ENCODE results near the gene ACSS3. TPM values are rescaled to one million over a fixed set of nuclear protein-coding genes. Genes with fewer than 3 reads are reported as not detected.

The ACSS3 gene
- total and polyA plus RNA-seq, 9 of the 15 experiments (the other 6 are each of a cell fraction or from before 2014, with no cell fraction given), result 0.40 TPM; not detected in 8

DNA sequence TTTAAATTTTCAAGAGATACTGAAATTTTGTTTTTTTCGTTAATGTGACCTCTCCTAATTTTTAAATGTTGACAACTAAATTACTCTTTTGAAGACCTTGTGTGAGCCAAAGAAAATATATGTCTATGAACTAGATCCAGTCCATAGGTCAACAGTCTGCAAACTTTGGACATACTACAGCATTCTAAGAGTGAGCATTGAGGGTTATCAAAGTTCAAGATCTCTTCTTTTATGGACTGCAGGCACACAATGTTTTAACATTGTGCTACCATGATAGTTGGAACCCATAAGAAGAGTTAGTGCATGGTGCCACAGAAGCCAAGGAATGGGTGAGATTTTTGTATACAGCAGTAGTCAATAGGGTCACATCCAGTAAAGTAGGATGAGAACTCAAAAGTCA, 43.0 kb upstream of the ACSS3 start:
- BruUV-seq (replicated peaks), result no TSS peak
- no peaks in the 10 kb centered on the region for H3K4me1 ChIP-seq (replicated peaks in 1 of 2; ENCODE audit: control insufficient read depth in 2 of 2, insufficient read depth in 2 of 2, low read length in 2 of 2)
- H2AFZ ChIP-seq (ENCODE audit: low read depth, low read length), result no peak overlapping the region
- ChIA-PET CTCF (ENCODE audit: low intra/inter-chr PET ratio) (no interaction called here), POLR2A (no interaction called here)
- H3K9me3 ChIP-seq (replicated peaks; ENCODE audit: control insufficient read depth, insufficient read depth, low read depth, low read length), result no peaks in the 10 kb centered on the region; the same call in 1 of the 2 replicates
- H3K9me1 ChIP-seq (ENCODE audit: control insufficient read depth, insufficient read depth, low read length), result no peaks in the 10 kb centered on the region
- intact Hi-C loops (cut with micrococcal nuclease) (no loop called here), in situ Hi-C loops (cut with MboI) (no loop called here)
- 0% methylated on average over 1 of the region's 1 CpG for WGBS (ENCODE audit: insufficient coverage, low coverage, missing lambda C conversion rate)
- no peak overlapping the region for H3K4me2 ChIP-seq (ENCODE audit: insufficient read depth, low read length)
- H3K4me3 ChIP-seq, result no peak overlapping the region
- H4K20me1 ChIP-seq (replicated peaks; ENCODE audit: control insufficient read depth, insufficient read depth, low read length), result no peaks in the 10 kb centered on the region
- H3K79me2 ChIP-seq (ENCODE audit: control insufficient read depth, insufficient read depth, low read length), result no peaks in the 10 kb centered on the region
- no peak overlapping the region for H3K27ac ChIP-seq (ENCODE audit: extremely low read depth, low read depth, low read length)
- ATAC-seq, result no peak
- no peaks in the 10 kb centered on the region for H3K27me3 ChIP-seq (ENCODE audit: control insufficient read depth in 2 of 2, insufficient read depth in 2 of 2, low read length in 2 of 2)
- H3K36me3 ChIP-seq (ENCODE audit: control insufficient read depth, insufficient read depth, low read length), result no peaks in the 10 kb centered on the region
- no peak overlapping the region for H3K9ac ChIP-seq (ENCODE audit: insufficient read depth in 1 of 2, low read depth in 2 of 2, low read length in 2 of 2)
- no peak for FAIRE-seq
- DNase-seq (ENCODE audit: extremely low read depth in 1 of 4, low spot score in 3 of 4), result no peak
- TF ChIP-seq FIP1L1 (IDR thresholded peaks at IDR 0.05; ENCODE audit: low read depth, low read length, poor library complexity, severe bottlenecking) (no peak), MTA2 (IDR thresholded peaks at IDR 0.05; ENCODE audit: low read depth) (no peak), KDM2B (CRISPR knock-in tag; IDR thresholded peaks at IDR 0.05) (no peak), NFATC3 (IDR thresholded peaks at IDR 0.05) (no peak), CBX1 (IDR thresholded peaks at IDR 0.05; ENCODE audit: low read depth) (no peak), HDAC6 (IDR thresholded peaks at IDR 0.05; ENCODE audit: low read depth, low read length) (no peak), ZNF699 (CRISPR knock-in tag; IDR thresholded peaks at IDR 0.05; ENCODE audit: insufficient replicate concordance) (no peak)

DNA sequence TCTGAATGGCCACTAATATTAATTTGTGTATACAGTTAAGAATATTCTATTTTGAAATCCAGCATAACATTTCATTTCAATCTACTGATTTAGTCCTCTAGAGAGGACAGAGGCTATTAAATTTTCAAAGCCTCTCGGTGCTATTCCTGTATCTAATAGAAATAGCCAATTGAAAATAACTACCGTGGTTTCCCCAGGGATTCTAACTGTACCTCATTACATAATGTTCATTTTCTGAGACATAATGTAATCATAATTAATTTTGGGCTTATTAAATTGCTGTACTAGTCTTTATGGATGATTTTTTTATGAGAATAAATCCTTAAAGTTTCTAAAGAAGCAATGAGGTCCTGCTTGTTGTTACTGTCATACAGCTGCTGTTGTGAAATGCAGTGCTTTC, 38.6 kb upstream of the ACSS3 start:
- Histone ChIP-seq H3K27me3 (ENCODE audit: control insufficient read depth in 2 of 2, insufficient read depth in 2 of 2, low read length in 2 of 2) (no peaks in the 10 kb centered on the region), H2AFZ (ENCODE audit: low read depth, low read length) (no peak overlapping the region), H3K4me1 (replicated peaks in 1 of 2; ENCODE audit: control insufficient read depth in 2 of 2, insufficient read depth in 2 of 2, low read length in 2 of 2) (no peaks in the 10 kb centered on the region), H3K4me3 (no peak overlapping the region), H3K79me2 (ENCODE audit: control insufficient read depth, insufficient read depth, low read length) (no peaks in the 10 kb centered on the region), H3K9me3 (replicated peaks; ENCODE audit: control insufficient read depth, insufficient read depth, low read depth, low read length) (no peaks in the 10 kb centered on the region), H3K36me3 (ENCODE audit: control insufficient read depth, insufficient read depth, low read length) (no peaks in the 10 kb centered on the region), H3K4me2 (ENCODE audit: insufficient read depth, low read length) (no peak overlapping the region), H3K27ac (ENCODE audit: extremely low read depth, low read depth, low read length) (no peak overlapping the region), H3K9me1 (ENCODE audit: control insufficient read depth, insufficient read depth, low read length) (no peaks in the 10 kb centered on the region), H3K9ac (ENCODE audit: insufficient read depth in 1 of 2, low read depth in 2 of 2, low read length in 2 of 2) (no peak overlapping the region), H4K20me1 (replicated peaks; ENCODE audit: control insufficient read depth, insufficient read depth, low read length) (no peaks in the 10 kb centered on the region)
- TF ChIP-seq ZKSCAN3 (CRISPR knock-in tag; IDR thresholded peaks at IDR 0.05) (no peak), DMBX1 (CRISPR knock-in tag; IDR thresholded peaks at IDR 0.05; ENCODE audit: borderline replicate concordance) (no peak), ZNF780A (CRISPR knock-in tag; IDR thresholded peaks at IDR 0.05) (no peak), ZNF696 (CRISPR knock-in tag; conservative IDR thresholded peaks at IDR 0.05) (no peak), SETDB1 (IDR thresholded peaks at IDR 0.05; ENCODE audit: low read length) (no peak), PTBP1 (IDR thresholded peaks at IDR 0.05; ENCODE audit: low read depth, low read length) (no peak), ZSCAN32 (CRISPR knock-in tag; IDR thresholded peaks at IDR 0.05) (no peak), SNRNP70 (optimal IDR thresholded peaks at IDR 0.05; ENCODE audit: low read depth, low read length) (no peak), YBX1 (IDR thresholded peaks at IDR 0.05) (no peak), ZNF695 (CRISPR knock-in tag; IDR thresholded peaks at IDR 0.05) (no peak)
- TF ChIP-seq, protein P1, sequence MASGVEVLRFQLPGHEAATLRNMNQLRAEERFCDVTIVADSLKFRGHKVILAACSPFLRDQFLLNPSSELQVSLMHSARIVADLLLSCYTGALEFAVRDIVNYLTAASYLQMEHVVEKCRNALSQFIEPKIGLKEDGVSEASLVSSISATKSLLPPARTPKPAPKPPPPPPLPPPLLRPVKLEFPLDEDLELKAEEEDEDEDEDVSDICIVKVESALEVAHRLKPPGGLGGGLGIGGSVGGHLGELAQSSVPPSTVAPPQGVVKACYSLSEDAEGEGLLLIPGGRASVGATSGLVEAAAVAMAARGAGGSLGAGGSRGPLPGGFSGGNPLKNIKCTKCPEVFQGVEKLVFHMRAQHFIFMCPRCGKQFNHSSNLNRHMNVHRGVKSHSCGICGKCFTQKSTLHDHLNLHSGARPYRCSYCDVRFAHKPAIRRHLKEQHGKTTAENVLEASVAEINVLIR (CRISPR knock-in tag; IDR thresholded peaks at IDR 0.05), result no peak
- intact Hi-C loops (cut with micrococcal nuclease) (no loop called here), in situ Hi-C loops (cut with MboI) (no loop called here)
- POLR2A ChIA-PET, result no interaction called here
- 0% methylated on average over 2 of the region's 2 CpGs for WGBS (ENCODE audit: insufficient coverage, low coverage, missing lambda C conversion rate)
- BruUV-seq (replicated peaks), result no TSS peak
- CTCF ChIA-PET (ENCODE audit: low intra/inter-chr PET ratio), result no interaction called here
- FAIRE-seq (no peak), DNase-seq (ENCODE audit: extremely low read depth in 1 of 4, low spot score in 3 of 4) (no peak), ATAC-seq (no peak)

All from K562 (cell line).